Chondrocyte (in vitro differentiated cells): Measurements from ENCODE around the gene IER2. TPM values are rescaled to one million over a fixed set of nuclear protein-coding genes. Genes with fewer than 3 reads are reported as not detected.

Experiments
- DNase-seq: peaks from one replicate; pipeline ENCODE4 v3.0.0; 2021; ENCODE audit warnings: mixed read lengths, low spot score
- H3K27ac Mint-ChIP-seq: one replicate; pipeline ENCODE4 v1.8.0; 2021; ENCODE audit warnings: mild to moderate bottlenecking, moderate library complexity, mixed read lengths; ENCODE audit not compliant: unreplicated experiment
- H3K27me3 Mint-ChIP-seq: 2 replicates; pipeline ENCODE4 v1.8.0; 2021; ENCODE audit warnings: low read depth, mixed read lengths
- H3K36me3 Mint-ChIP-seq: 2 replicates; pipeline ENCODE4 v1.8.0; 2021; ENCODE audit warnings: low read depth, mixed read lengths
- H3K4me1 Mint-ChIP-seq: 2 replicates; pipeline ENCODE4 v1.8.0; 2021; ENCODE audit warnings: low read depth, mild to moderate bottlenecking, mixed read lengths
- H3K4me3 Mint-ChIP-seq: one replicate; pipeline ENCODE4 v1.8.0; 2021; ENCODE audit warnings: mild to moderate bottlenecking, moderate library complexity, mixed read lengths; ENCODE audit not compliant: unreplicated experiment
- H3K9me3 Mint-ChIP-seq: 2 replicates; pipeline ENCODE4 v1.8.0; 2021; ENCODE audit warnings: low read depth, mixed read lengths
- total RNA-seq: library from RNA; stranded (reverse); gene quantifications from 3 replicates; pipeline ENCODE4 v1.2.1, GENCODE V29; 2021
- TF ChIP-seq, protein P1 (sequence below): fragments of 200-600 bp; sonication (generic); IDR thresholded peaks from 2 replicates; pipeline ENCODE4 v1.5.0; 2021; ENCODE audit warnings: antibody characterized with exemption, mild to moderate bottlenecking, moderate library complexity

Gene IER2
- total RNA-seq, 1 donor from 2014 or later: 58.5 TPM

DNA sequence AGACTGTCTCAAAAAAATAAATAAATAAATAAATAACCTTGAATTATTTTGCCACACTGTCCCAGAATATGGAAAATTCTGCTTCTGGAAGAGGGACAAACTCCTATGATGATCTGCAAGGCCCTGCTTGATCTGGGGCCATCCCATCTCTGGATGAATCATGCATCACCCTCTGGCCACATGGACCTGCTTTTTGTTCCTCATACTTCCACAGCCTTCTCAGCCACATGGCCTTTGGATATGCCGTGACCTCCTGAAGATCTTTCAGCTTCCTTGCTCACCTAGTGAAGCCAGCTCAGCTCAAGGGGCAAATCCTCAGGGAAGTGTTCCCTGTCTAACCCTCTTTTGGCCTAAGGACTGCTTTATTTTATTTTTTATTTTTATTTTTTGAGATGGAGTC, 10.3 kb downstream of the IER2 start:
- TF ChIP-seq, protein P1, sequence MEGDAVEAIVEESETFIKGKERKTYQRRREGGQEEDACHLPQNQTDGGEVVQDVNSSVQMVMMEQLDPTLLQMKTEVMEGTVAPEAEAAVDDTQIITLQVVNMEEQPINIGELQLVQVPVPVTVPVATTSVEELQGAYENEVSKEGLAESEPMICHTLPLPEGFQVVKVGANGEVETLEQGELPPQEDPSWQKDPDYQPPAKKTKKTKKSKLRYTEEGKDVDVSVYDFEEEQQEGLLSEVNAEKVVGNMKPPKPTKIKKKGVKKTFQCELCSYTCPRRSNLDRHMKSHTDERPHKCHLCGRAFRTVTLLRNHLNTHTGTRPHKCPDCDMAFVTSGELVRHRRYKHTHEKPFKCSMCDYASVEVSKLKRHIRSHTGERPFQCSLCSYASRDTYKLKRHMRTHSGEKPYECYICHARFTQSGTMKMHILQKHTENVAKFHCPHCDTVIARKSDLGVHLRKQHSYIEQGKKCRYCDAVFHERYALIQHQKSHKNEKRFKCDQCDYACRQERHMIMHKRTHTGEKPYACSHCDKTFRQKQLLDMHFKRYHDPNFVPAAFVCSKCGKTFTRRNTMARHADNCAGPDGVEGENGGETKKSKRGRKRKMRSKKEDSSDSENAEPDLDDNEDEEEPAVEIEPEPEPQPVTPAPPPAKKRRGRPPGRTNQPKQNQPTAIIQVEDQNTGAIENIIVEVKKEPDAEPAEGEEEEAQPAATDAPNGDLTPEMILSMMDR: no peak
- Mint-ChIP-seq H3K27ac (no peak overlapping the region), H3K27me3 (no peaks in the 10 kb centered on the region), H3K4me3 (no peak overlapping the region), H3K4me1 (peaks cover 39% of the 10 kb centered on the region), H3K9me3 (no peaks in the 10 kb centered on the region), H3K36me3 (no peaks in the 10 kb centered on the region)
- no peak for DNase-seq

- H3K27me3 Mint-ChIP-seq: no peaks in the 10 kb centered on the region
- DNase-seq: no peak
- H3K9me3 Mint-ChIP-seq: no peaks in the 10 kb centered on the region
- H3K4me3 Mint-ChIP-seq: peak overlapping the region; percentile 55
- no peaks in the 10 kb centered on the region for H3K36me3 Mint-ChIP-seq
- TF ChIP-seq, protein P1: no peak
- peak overlapping the region; percentile 98 for H3K27ac Mint-ChIP-seq
- peaks cover 51% of the 10 kb centered on the region for H3K4me1 Mint-ChIP-seq
These were observed 12.8 kb downstream of the IER2 start for GRCh38 chr19:13162724-13163608.

- Mint-ChIP-seq H3K27me3 (no peaks in the 10 kb centered on the region), H3K9me3 (no peaks in the 10 kb centered on the region), H3K27ac (peak overlapping the region; percentile 98), H3K4me3 (peak overlapping the region; percentile 55), H3K36me3 (no peaks in the 10 kb centered on the region), H3K4me1 (peaks cover 59% of the 10 kb centered on the region)
- no peak for DNase-seq
- TF ChIP-seq, protein P1: peak; percentile 11
These were observed 13.6 kb downstream of the IER2 start for GRCh38 chr19:13163609-13164342.

- Mint-ChIP-seq H3K27me3 (no peaks in the 10 kb centered on the region), H3K36me3 (no peaks in the 10 kb centered on the region), H3K9me3 (no peaks in the 10 kb centered on the region), H3K27ac (peak overlapping the region; percentile 98), H3K4me1 (peaks cover 67% of the 10 kb centered on the region), H3K4me3 (peak overlapping the region; percentile 25)
- TF ChIP-seq, protein P1: no peak
- no peak for DNase-seq
These were observed 14.3 kb downstream of the IER2 start for GRCh38 chr19:13164343-13165161.
